M059J (cell line): ENCODE data around the gene KCNQ1. TPM values are rescaled to one million over a fixed set of nuclear protein-coding genes. Genes with fewer than 3 reads are reported as not detected.

Experiments used
- DNase-seq: peaks from one replicate; pipeline ENCODE4 v3.0.0-alpha.2; 2012; ENCODE audit warnings: low read depth
- total RNA-seq: library from RNA; depleted of rRNA; stranded (reverse); fragments of >200 nt; shearing (Covaris generic); gene quantifications from 2 replicates; pipeline ENCODE4 v1.2.3, GENCODE V29; 2014

The KCNQ1 gene
- total RNA-seq, 1 experiment from 2014 or later = not detected

- DNase-seq = peak; percentile 93
Observed at GRCh38 chr11:2533587-2534133, 88.9 kb downstream of the KCNQ1 start.

GRCh38 chr11:2534134-2534956, 89.5 kb downstream of the KCNQ1 start:
- DNase-seq = peak; percentile 17

- no peak for DNase-seq
Observed at GRCh38 chr11:2534957-2535672, 90.3 kb downstream of the KCNQ1 start.

- no peak for DNase-seq
Observed at GRCh38 chr11:2535673-2536439, 91.0 kb downstream of the KCNQ1 start.

- no peak for DNase-seq
Observed at GRCh38 chr11:2536440-2536989, 91.7 kb downstream of the KCNQ1 start.

- DNase-seq = no peak
Observed at GRCh38 chr11:2537010-2537705, 92.3 kb downstream of the KCNQ1 start.

- no peak for DNase-seq
Observed at GRCh38 chr11:2537896-2538724, 93.3 kb downstream of the KCNQ1 start.

- DNase-seq = no peak
Observed at GRCh38 chr11:2538951-2539350, 94.1 kb downstream of the KCNQ1 start.

GRCh38 chr11:2539371-2540222, 94.8 kb downstream of the KCNQ1 start:
- DNase-seq = no peak

GRCh38 chr11:2540223-2540991, 95.6 kb downstream of the KCNQ1 start:
- DNase-seq = no peak

- DNase-seq = no peak
Observed at GRCh38 chr11:2540992-2541680, 96.3 kb downstream of the KCNQ1 start.

GRCh38 chr11:2541881-2542361, 97.1 kb downstream of the KCNQ1 start:
- no peak for DNase-seq

- no peak for DNase-seq
Observed at GRCh38 chr11:2542406-2542805, 97.6 kb downstream of the KCNQ1 start.

GRCh38 chr11:2547806-2548205, 103.0 kb downstream of the KCNQ1 start:
- no peak for DNase-seq

- DNase-seq = no peak
Observed at GRCh38 chr11:2548596-2548995, 103.8 kb downstream of the KCNQ1 start.

GRCh38 chr11:2549080-2549479, 104.3 kb downstream of the KCNQ1 start:
- DNase-seq = no peak

- DNase-seq = no peak
Observed at GRCh38 chr11:2549491-2549875, 104.7 kb downstream of the KCNQ1 start.
